ENCODE results near the gene GRWD1. TPM values are rescaled to one million over a fixed set of nuclear protein-coding genes. Genes with fewer than 3 reads are reported as not detected.

Gene GRWD1
- total RNA-seq, 1 experiment from 2014 or later: 77.4 TPM

DNA sequence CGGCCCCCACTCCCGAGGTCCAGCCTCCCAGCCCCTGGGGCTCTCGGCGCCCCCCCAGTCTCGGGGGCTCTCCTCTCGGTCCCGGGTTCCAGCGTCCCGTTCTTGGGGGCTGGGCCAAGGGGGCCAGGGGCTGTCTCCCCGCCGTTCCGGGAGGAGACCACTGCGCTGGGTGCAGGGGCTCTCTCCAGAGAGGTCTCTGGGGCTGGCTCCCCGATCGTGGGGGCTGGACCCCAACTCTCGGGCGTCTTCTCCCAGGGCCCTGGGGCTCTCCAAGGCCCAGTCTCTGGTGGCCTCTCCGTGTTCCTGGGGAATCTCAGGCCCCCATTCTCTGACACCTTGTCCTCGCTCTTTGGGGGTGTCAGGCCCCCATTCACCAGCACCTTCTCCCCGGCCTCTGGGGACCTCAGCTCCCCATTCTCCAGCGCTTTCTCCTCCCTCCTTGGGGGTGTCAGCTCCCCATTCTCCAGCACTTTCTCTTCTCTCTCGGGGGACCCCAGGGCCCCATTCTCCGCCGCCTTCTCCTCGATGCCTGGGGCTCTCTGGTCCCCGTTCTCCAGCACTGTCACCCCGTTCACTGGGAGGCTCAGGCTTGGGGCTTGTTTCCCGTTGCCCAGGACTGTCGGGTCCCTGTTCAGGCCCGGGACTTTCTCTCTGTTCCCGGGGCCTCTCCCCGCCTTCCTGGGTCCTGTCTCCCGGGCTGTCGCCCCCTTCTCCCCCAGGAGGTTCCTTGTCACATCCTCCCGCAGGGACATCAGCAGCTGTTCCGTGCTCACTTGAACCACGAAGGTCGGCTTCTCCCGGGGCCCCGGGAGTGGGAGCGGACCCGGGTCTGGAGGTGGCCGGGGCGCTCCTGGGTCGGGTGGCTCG, 52.2 kb downstream of the GRWD1 start:
- no peaks in the 10 kb centered on the region for H3K9me3 Mint-ChIP-seq (ENCODE audit: unreplicated experiment)
- no peak for DNase-seq
- no peaks in the 10 kb centered on the region for H3K27me3 Mint-ChIP-seq (ENCODE audit: insufficient read depth, unreplicated experiment)
- ChIA-PET POLR2A (no interaction called here), CTCF (no interaction called here)
- H3K27ac Mint-ChIP-seq (ENCODE audit: unreplicated experiment): no peak overlapping the region
- Histone ChIP-seq H3K4me3 (ENCODE audit: low read depth, low read length) (no peak overlapping the region), H3K9me3 (no peaks in the 10 kb centered on the region), H3K36me3 (ENCODE audit: control insufficient read depth, insufficient read depth, low read length) (no peaks in the 10 kb centered on the region; the same call in 1 of the 2 replicates), H3K27me3 (replicated peaks; ENCODE audit: control insufficient read depth, insufficient read depth, low read length) (no peaks in the 10 kb centered on the region), H3K4me1 (peaks cover 27% of the 10 kb centered on the region)
- intact Hi-C loops (cut with micrococcal nuclease; ENCODE audit: unreplicated experiment): no loop called here
- H3K4me1 Mint-ChIP-seq (ENCODE audit: low read depth, unreplicated experiment): peaks cover 28% of the 10 kb centered on the region
- no TSS peak for BruUV-seq (replicated peaks)
- no peak overlapping the region for H3K4me3 Mint-ChIP-seq (ENCODE audit: unreplicated experiment)
- H3K36me3 Mint-ChIP-seq (ENCODE audit: insufficient read depth, unreplicated experiment): peaks cover 46% of the 10 kb centered on the region
- TF ChIP-seq CTCF (IDR thresholded peaks at IDR 0.05; ENCODE audit: insufficient read depth in 1 of 2, low read depth in 1 of 2, low read length in 1 of 2, severe bottlenecking in 1 of 2, unreplicated experiment in 1 of 2): no peak

DNA sequence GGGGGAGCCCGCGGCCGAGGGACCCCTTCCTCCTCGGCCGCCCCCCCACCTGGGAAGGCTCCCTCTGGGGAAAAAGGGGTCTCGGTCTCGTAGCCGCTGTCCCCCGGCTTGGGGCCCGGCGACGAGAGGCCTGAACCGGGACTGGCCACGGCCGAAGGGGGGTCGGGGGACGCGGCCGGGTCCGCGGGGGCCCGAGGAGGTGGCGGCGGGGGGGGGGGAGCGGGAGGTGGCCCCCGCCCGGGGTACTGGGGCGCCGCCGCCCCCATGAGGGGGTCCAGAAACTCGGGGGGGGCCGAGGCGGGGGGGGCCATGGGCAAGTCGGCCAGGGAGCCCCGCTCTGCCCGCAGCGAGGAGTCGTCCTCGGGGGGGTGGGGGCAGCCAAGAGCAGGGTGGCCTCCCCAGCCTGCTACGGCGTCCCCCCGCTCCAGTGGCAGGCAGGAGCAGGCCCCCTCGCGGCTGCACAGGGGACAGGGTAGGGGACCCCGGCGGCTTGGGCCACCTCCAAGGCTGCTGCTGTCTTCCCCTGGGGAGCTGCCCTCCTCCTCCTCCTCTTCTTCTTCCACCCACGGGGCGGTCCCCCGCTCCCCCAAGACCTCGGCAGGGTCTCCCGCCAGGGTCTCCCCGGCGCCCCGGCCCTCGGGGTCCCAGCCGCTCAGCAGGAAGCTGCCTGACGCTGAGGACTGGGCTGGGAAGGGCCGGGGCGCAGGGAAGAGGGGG, 53.0 kb downstream of the GRWD1 start:
- H3K9me3 ChIP-seq: no peaks in the 10 kb centered on the region
- ChIA-PET POLR2A (no interaction called here), CTCF (no interaction called here)
- Mint-ChIP-seq H3K36me3 (ENCODE audit: insufficient read depth, unreplicated experiment) (peaks cover 40% of the 10 kb centered on the region), H3K27me3 (ENCODE audit: insufficient read depth, unreplicated experiment) (no peaks in the 10 kb centered on the region), H3K4me3 (ENCODE audit: unreplicated experiment) (no peak overlapping the region), H3K27ac (ENCODE audit: unreplicated experiment) (no peak overlapping the region), H3K9me3 (ENCODE audit: unreplicated experiment) (no peaks in the 10 kb centered on the region), H3K4me1 (ENCODE audit: low read depth, unreplicated experiment) (peaks cover 36% of the 10 kb centered on the region)
- intact Hi-C loops (cut with micrococcal nuclease; ENCODE audit: unreplicated experiment): no loop called here
- H3K27me3 ChIP-seq (replicated peaks; ENCODE audit: control insufficient read depth, insufficient read depth, low read length): no peaks in the 10 kb centered on the region
- no TSS peak for BruUV-seq (replicated peaks)
- peaks cover 27% of the 10 kb centered on the region for H3K4me1 ChIP-seq
- no peak for DNase-seq
- H3K4me3 ChIP-seq (ENCODE audit: low read depth, low read length): no peak overlapping the region
- TF ChIP-seq CTCF (IDR thresholded peaks at IDR 0.05; ENCODE audit: insufficient read depth in 1 of 2, low read depth in 1 of 2, low read length in 1 of 2, severe bottlenecking in 1 of 2, unreplicated experiment in 1 of 2): no peak
- H3K36me3 ChIP-seq (ENCODE audit: control insufficient read depth, insufficient read depth, low read length): no peaks in the 10 kb centered on the region; the same call in 1 of the 2 replicates

DNA sequence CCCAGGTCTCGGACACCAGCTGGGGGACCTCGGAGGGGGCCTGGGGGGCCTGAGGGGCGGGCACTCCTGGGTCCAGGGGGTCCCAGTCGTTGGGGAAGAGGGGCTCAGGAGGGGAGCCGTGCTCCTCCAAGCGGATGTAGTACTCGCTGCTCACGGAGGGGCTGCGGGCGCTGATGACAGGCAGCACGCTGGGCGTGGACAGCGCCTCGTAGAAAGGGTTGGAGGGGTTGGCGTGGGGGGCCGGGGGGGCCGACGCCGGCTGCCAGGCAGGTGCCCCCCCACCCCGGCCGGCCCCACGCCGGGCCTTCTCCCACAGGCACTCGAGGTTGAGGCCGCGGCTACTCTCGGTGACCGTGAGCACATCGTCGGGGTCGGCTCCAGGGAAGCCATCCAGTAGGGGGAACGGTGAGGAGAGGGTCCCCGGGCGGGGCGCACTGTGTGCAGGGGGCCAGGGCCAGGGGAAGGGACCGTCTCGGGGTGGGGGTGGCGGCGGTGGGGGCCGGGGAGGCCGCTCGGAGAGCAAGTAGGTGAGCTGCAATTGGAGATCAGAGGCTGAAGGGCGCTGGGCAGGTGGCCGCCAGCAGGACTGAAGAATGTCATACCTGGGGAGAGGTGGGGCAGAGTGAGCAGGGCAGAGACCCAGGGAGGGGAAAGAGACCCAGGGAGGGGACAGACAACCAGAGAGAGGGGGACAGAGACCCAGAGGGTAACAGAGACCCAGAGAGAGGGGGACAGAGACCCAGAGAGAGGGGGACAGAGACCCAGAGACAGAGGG, 53.7 kb downstream of the GRWD1 start:
- H3K27me3 ChIP-seq (replicated peaks; ENCODE audit: control insufficient read depth, insufficient read depth, low read length): no peaks in the 10 kb centered on the region
- H3K36me3 Mint-ChIP-seq (ENCODE audit: insufficient read depth, unreplicated experiment): peaks cover 34% of the 10 kb centered on the region
- ChIA-PET POLR2A (no interaction called here), CTCF (interaction anchor here (0.6 to 2.1 kb wide), 2 partner anchors 10 to 85 kb away, joined by 3 to 5 read pairs; no protein-coding TSS in a partner anchor)
- no peaks in the 10 kb centered on the region for H3K9me3 Mint-ChIP-seq (ENCODE audit: unreplicated experiment)
- intact Hi-C loops (cut with micrococcal nuclease; ENCODE audit: unreplicated experiment): loop anchor here (5.0 kb wide), 1 partner anchor 167 kb away; no protein-coding TSS in a partner anchor
- H3K36me3 ChIP-seq (ENCODE audit: control insufficient read depth, insufficient read depth, low read length): no peaks in the 10 kb centered on the region; the same call in 1 of the 2 replicates
- BruUV-seq (replicated peaks): no TSS peak
- H3K4me1 Mint-ChIP-seq (ENCODE audit: low read depth, unreplicated experiment): peaks cover 35% of the 10 kb centered on the region
- TF ChIP-seq CTCF (IDR thresholded peaks at IDR 0.05; ENCODE audit: insufficient read depth in 1 of 2, low read depth in 1 of 2, low read length in 1 of 2, severe bottlenecking in 1 of 2, unreplicated experiment in 1 of 2): no peak
- H3K4me1 ChIP-seq: peaks cover 24% of the 10 kb centered on the region
- no peak overlapping the region for H3K4me3 ChIP-seq (ENCODE audit: low read depth, low read length)
- H3K4me3 Mint-ChIP-seq (ENCODE audit: unreplicated experiment): peak overlapping the region; percentile 80
- H3K27ac Mint-ChIP-seq (ENCODE audit: unreplicated experiment): peak overlapping the region; percentile 87
- DNase-seq: no peak
- H3K27me3 Mint-ChIP-seq (ENCODE audit: insufficient read depth, unreplicated experiment): no peaks in the 10 kb centered on the region
- no peaks in the 10 kb centered on the region for H3K9me3 ChIP-seq

Measured in Caco-2 (cell line).